K562 (cell line): ENCODE measurements around the gene FOXJ2. TPM values are rescaled to one million over a fixed set of nuclear protein-coding genes. Genes with fewer than 3 reads are reported as not detected.

Experiments used
- ATAC-seq: fragments of 200-7000 bp; cut with Tn5 transposase; 3 replicates; pipeline ENCODE4 v1.9.1; 2020; ENCODE audit warnings: moderate library complexity
- BruUV-seq: library from RNA; stranded (reverse); fragments of 400-500 nt; replicated peaks from 2 replicates; lab custom pipeline; 2021; lab: Mats Ljungman, UMichigan
- CTCF ChIA-PET: fragments of 300-600 bp; formaldehyde crosslinking; extraction: SDS; loops from one replicate; lab custom pipeline; 2021; ENCODE audit warnings: low intra/inter-chr PET ratio; lab: Yijun Ruan, JAX
- POLR2A ChIA-PET: fragments of 300-600, 350-650 bp; sonication (Branson Sonifier 250); formaldehyde crosslinking; extraction: SDS; loops from one replicate; lab custom pipeline; 2021; ENCODE audit warnings: antibody characterized with exemption, inconsistent platforms; lab: Yijun Ruan, JAX
- DNase-seq, 4 experiments: peaks; one replicate each; pipeline versions ENCODE4 v3.0.0 to v3.0.0-alpha.2; 2011 to 2018; ENCODE audit warnings: low spot score in 3 of 4, mixed read lengths in 3 of 4; ENCODE audit errors: extremely low read depth in 1 of 4
- FAIRE-seq: peaks from 2 replicates; lab custom pipeline; 2011; peaks lifted over from hg19 to GRCh38; lab: Jason Lieb, UNC
- H2AFZ ChIP-seq: 2 replicates; pipeline ENCODE4 v1.6.0; 2011; ENCODE audit warnings: low read depth, low read length, control low read depth, inconsistent platforms
- H3K27ac ChIP-seq: fragments of 200-600 bp; 3 replicates; pipeline ENCODE4 v1.8.0; 2011; ENCODE audit warnings: low read depth, mild to moderate bottlenecking, control low read depth, inconsistent platforms, low read length, moderate library complexity, mixed read lengths; ENCODE audit errors: extremely low read depth
- H3K27me3 ChIP-seq, 2 experiments: fragments of 300-600 bp in 1 of 2; 2 replicates in 1 of 2; 3 replicates in 1 of 2; pipeline versions ENCODE4 v1.6.0 to v1.8.0; 2011; ENCODE audit warnings: inconsistent platforms in 2 of 2, low read length in 2 of 2, mild to moderate bottlenecking in 1 of 2, mixed read lengths in 1 of 2, moderate library complexity in 1 of 2; ENCODE audit not compliant: control insufficient read depth in 2 of 2, insufficient read depth in 2 of 2
- H3K36me3 ChIP-seq: fragments of 300-600 bp; 3 replicates; pipeline ENCODE4 v1.8.0; 2011; ENCODE audit warnings: mild to moderate bottlenecking, low read length, inconsistent platforms; ENCODE audit not compliant: control insufficient read depth, insufficient read depth
- H3K4me1 ChIP-seq, 2 experiments: fragments of 200-600 bp in 1 of 2; replicated peaks in 1 of 2; 2 replicates in 1 of 2; 3 replicates in 1 of 2; pipeline versions ENCODE4 v1.5.1 to v1.8.0; 2011; ENCODE audit warnings: inconsistent platforms in 2 of 2, low read length in 2 of 2, mild to moderate bottlenecking in 1 of 2, mixed read lengths in 1 of 2, moderate library complexity in 1 of 2; ENCODE audit not compliant: control insufficient read depth in 2 of 2, insufficient read depth in 2 of 2
- H3K4me2 ChIP-seq: 2 replicates; pipeline ENCODE4 v1.6.1; 2011; ENCODE audit warnings: low read length, control low read depth, inconsistent platforms, mixed read lengths; ENCODE audit not compliant: insufficient read depth
- H3K4me3 ChIP-seq: fragments of 200-600 bp; sonication (generic), shearing (Covaris generic); 2 replicates; pipeline ENCODE4 v1.5.1; 2016; ENCODE audit warnings: control low read depth, inconsistent platforms
- H3K79me2 ChIP-seq: fragments of 200-600 bp; 3 replicates; pipeline ENCODE4 v1.8.0; 2011; ENCODE audit warnings: low read length, inconsistent platforms; ENCODE audit not compliant: control insufficient read depth, insufficient read depth
- H3K9ac ChIP-seq, 2 experiments: 2 replicates each; pipeline versions ENCODE4 v1.6.0 to v1.6.1; 2011; ENCODE audit warnings: low read depth in 2 of 2, low read length in 2 of 2, control low read depth in 1 of 2, inconsistent platforms in 1 of 2, mild to moderate bottlenecking in 1 of 2, mixed read lengths in 1 of 2; ENCODE audit not compliant: insufficient read depth in 1 of 2
- H3K9me1 ChIP-seq: one replicate; pipeline ENCODE4 v1.6.0; 2011; ENCODE audit warnings: inconsistent platforms, mild to moderate bottlenecking, low read length, moderate library complexity; ENCODE audit not compliant: control insufficient read depth, insufficient read depth
- H3K9me3 ChIP-seq: replicated peaks from 2 replicates; pipeline ENCODE4 v1.5.1; 2011; ENCODE audit warnings: low read depth, low read length, inconsistent platforms; ENCODE audit not compliant: control insufficient read depth, insufficient read depth
- H4K20me1 ChIP-seq: replicated peaks from 2 replicates; pipeline ENCODE4 v1.6.1; 2011; ENCODE audit warnings: low read length, inconsistent platforms, mixed read lengths; ENCODE audit not compliant: control insufficient read depth, insufficient read depth
- CHD7 ChIP-seq: fragments of 200-600 bp; sonication (generic); IDR thresholded peaks from one replicate; pipeline ENCODE4 v1.6.1; 2012; ENCODE audit warnings: mild to moderate bottlenecking, low read depth, low read length, inconsistent platforms
- GTF2B ChIP-seq: IDR thresholded peaks from 2 replicates; pipeline ENCODE4 v1.6.1; 2011; ENCODE audit not compliant: insufficient read length; ENCODE audit errors: extremely low read depth
- MTA1 ChIP-seq: fragments of 450-650 bp; IDR thresholded peaks from 2 replicates; pipeline ENCODE4 v1.6.1; 2017; ENCODE audit warnings: borderline replicate concordance
- NCOR1 ChIP-seq: fragments of 450-650 bp; IDR thresholded peaks from 2 replicates; pipeline ENCODE4 v1.6.1; 2016; ENCODE audit warnings: mild to moderate bottlenecking, moderate library complexity
- NR4A1 ChIP-seq, 2 experiments: fragments of 250-450 bp in 1 of 2; fragments of 450-650 bp in 1 of 2; sonication (Bioruptor Pico) in 1 of 2; IDR thresholded peaks; 2 replicates each; pipeline versions ENCODE4 v1.4.0 to v1.6.1; 2016 to 2020; ENCODE audit warnings: mild to moderate bottlenecking in 2 of 2, missing compliant biosample characterization in 1 of 2, missing genetic modification characterization in 1 of 2, moderate library complexity in 1 of 2
- POLR2AphosphoS5 ChIP-seq: IDR thresholded peaks from 2 replicates; pipeline ENCODE4 v1.6.1; 2011; ENCODE audit warnings: mild to moderate bottlenecking, low read depth, low read length, moderate library complexity; ENCODE audit not compliant: control insufficient read depth, insufficient read depth
- ZNF408 ChIP-seq: fragments of 250-450 bp; sonication (Bioruptor Pico); IDR thresholded peaks from 2 replicates; pipeline ENCODE4 v1.4.0; 2020; ENCODE audit warnings: low read depth, mild to moderate bottlenecking, moderate library complexity
- WGBS: fragments of 100-300 bp; shearing (Covaris generic); methylation state at CpG from one replicate; pipeline ENCODE4 v1.1.6; 2016; ENCODE audit warnings: low coverage, mixed read lengths; ENCODE audit not compliant: insufficient coverage; ENCODE audit errors: missing lambda C conversion rate; 5-methylcytosine and 5-hydroxymethylcytosine counted together
- in situ Hi-C: fragments of 300-500 bp; cut with MboI; formaldehyde crosslinking; loops from 4 replicates; pipeline ENCODE4 v1.15.0; 2018; ENCODE audit warnings: inconsistent platforms, mixed read lengths
- intact Hi-C: fragments of 100-400 bp; cut with micrococcal nuclease; formaldehyde crosslinking; loops from 2 replicates; pipeline ENCODE4 v1.14.2; 2022
- polyA plus RNA-seq, 8 experiments: library from polyadenylated mRNA; depleted of rRNA in 4 of 8; stranded (reverse) in 5 of 8; unstranded in 3 of 8; fragments of >200 nt; fragmentation: Nextera tagmentation in 2 of 8; fragmentation: Illumina TruSeq in 1 of 8; extraction: Ambion mirVana in 2 of 8; extraction: Trizol in 1 of 8; gene quantifications; 2 replicates each; pipeline versions ENCODE4 v1.2.1 to v1.2.3, GENCODE V29; 2011 to 2014; ENCODE audit warnings: inconsistent platforms in 1 of 8, missing spikeins in 1 of 8
- total RNA-seq, 7 experiments: library from RNA; depleted of rRNA in 6 of 7; stranded (reverse); fragments of >200 nt in 6 of 7; fragmentation: Illumina TruSeq in 2 of 7; extraction: Trizol in 2 of 7; gene quantifications; 2 replicates each; pipeline versions ENCODE4 v1.2.1 to v1.2.3, GENCODE V29; 2011 to 2021; ENCODE audit warnings: low replicate concordance in 1 of 7

Gene FOXJ2
- total and polyA plus RNA-seq, 9 of the 15 experiments (the other 6 are each of a cell fraction or from before 2014, with no cell fraction given): 1.0 to 7.5 (median 2.4) TPM

GRCh38 chr12:8033153-8034044, 883 bp downstream of the FOXJ2 start:
- H3K27ac ChIP-seq: peak overlapping the region; percentile 78
- peak overlapping the region; percentile 81 to 90 for H3K9ac ChIP-seq
- no peaks in the 10 kb centered on the region; the same call in 1 of the 2 replicates for H4K20me1 ChIP-seq
- H2AFZ ChIP-seq: peak overlapping the region; percentile 57
- no peaks in the 10 kb centered on the region; a peak in 1 of 5 replicates for H3K27me3 ChIP-seq
- H3K36me3 ChIP-seq: 0 out of 3 replicates have a peak, but pooled peaks cover 6% of the 10 kb centered on the region
- 8% methylated on average over 8 of the region's 17 CpGs for WGBS
- intact Hi-C loops: loop anchor here (5.0 kb wide), 1 partner anchor 49 kb away; the partner anchor contains the start of gene NECAP1
- ChIA-PET POLR2A (interaction anchor here (0.7 to 1.7 kb wide), 2 partner anchors 45 to 106 kb away, joined by 3 to 6 read pairs; no protein-coding TSS in a partner anchor), CTCF (interaction anchor here (0.5 kb wide), 1 partner anchor 316 kb away, joined by 3 read pairs; no protein-coding TSS in a partner anchor)
- peak overlapping the region; percentile 62 for H3K4me3 ChIP-seq
- peaks cover 2% of the 10 kb centered on the region for H3K9me1 ChIP-seq
- no TSS peak for BruUV-seq
- H3K9me3 ChIP-seq: no peaks in the 10 kb centered on the region
- in situ Hi-C loops: no loop called here
- ATAC-seq (peak; percentile 51), FAIRE-seq (peak; percentile 91), DNase-seq (peak; percentile 88 to 90 (median 90))
- H3K4me1 ChIP-seq: peaks cover 47 to 49% of the 10 kb centered on the region in 2 experiments
- peak overlapping the region; percentile 82 for H3K4me2 ChIP-seq
- peaks cover 69% of the 10 kb centered on the region for H3K79me2 ChIP-seq
- TF ChIP-seq MTA1 (0 out of 2 replicates have a peak, but pooled peaks have one; percentile 11), CHD7 (no peak), GTF2B (peak; percentile 23), NCOR1 (peak; percentile 51; the same call in 1 of the 2 replicates), POLR2AphosphoS5 (peak; percentile 47), ZNF408 (CRISPR knock-in tag) (no peak), NR4A1 (CRISPR knock-in tag; IDR thresholded peaks at IDR 0.05) (no peak), NR4A1 (tag; IDR thresholded peaks at IDR 0.05) (no peak)
